Karpas-422 (cell line): ENCODE measurements around the gene NAPB. TPM values are rescaled to one million over a fixed set of nuclear protein-coding genes. Genes with fewer than 3 reads are reported as not detected.

ENCODE experiments used
- small RNA-seq: library from RNA; depleted of rRNA; stranded (forward); fragments of <200 nt; gene quantifications from one replicate; pipeline ENCODE3, GENCODE V24; 2014
- total RNA-seq: library from RNA; depleted of rRNA; stranded (reverse); fragments of >200 nt; shearing (Covaris generic); gene quantifications from 2 replicates; pipeline ENCODE4 v1.2.3, GENCODE V29; 2014; ENCODE audit warnings: low replicate concordance; rRNA removed

Gene NAPB
- total RNA-seq, 1 experiment from 2014 or later = 35.1 TPM

Small RNAs within 50 kb of the gene (small RNA-seq; reads per million reads assigned to genes)
- gene RF00019 = not detected
- not detected for gene RNA5SP479

Other genes starting within 250 kb of the NAPB start
- 36.9 and 51.1 TPM in 2 replicates for gene NXT1, start 70.7 kb downstream of the NAPB start, total RNA-seq
- 13.9 and 41.4 TPM in 2 replicates for gene GZF1, start 59.3 kb downstream of the NAPB start, total RNA-seq
- gene CSTL1, start 18.2 kb upstream of the NAPB start, total RNA-seq = not detected in 2 replicates
- gene CST11, start 31.4 kb upstream of the NAPB start, total RNA-seq = not detected in 2 replicates
- not detected in 2 replicates for gene CST8, start 69.6 kb upstream of the NAPB start, total RNA-seq
- gene CST9L, start 147.0 kb upstream of the NAPB start, total RNA-seq = not detected in 2 replicates
- gene CST9, start 184.4 kb upstream of the NAPB start, total RNA-seq = not detected in 2 replicates
- not detected in 2 replicates for gene CST3, start 216.5 kb upstream of the NAPB start, total RNA-seq